Lung (tissue), 12 donors: Measurements from ENCODE around the gene ADCY1. TPM values are rescaled to one million over a fixed set of nuclear protein-coding genes. Genes with fewer than 3 reads are reported as not detected.

Experiments used
- ATAC-seq: fragments of 200-7000 bp; cut with Tn5 transposase; one replicate; pipeline ENCODE4 v1.9.1; 2020; ENCODE audit warnings: moderate number of reproducible peaks; ENCODE audit not compliant: insufficient read depth, low FRiP score
- DNase-seq, 3 donors: peaks; one replicate each; pipeline ENCODE4 v3.0.0-alpha.2; 2013 to 2017
- H3K27ac ChIP-seq, 2 donors: one replicate each; pipeline ENCODE4 v1.5.1; 2013; ENCODE audit warnings: mild to moderate bottlenecking in 2 of 2, moderate library complexity in 2 of 2, control low read depth in 1 of 2, inconsistent platforms in 1 of 2, low read depth in 1 of 2, low read length in 1 of 2
- H3K27me3 ChIP-seq, 3 donors: one replicate each; pipeline ENCODE4 v1.5.1; 2013; ENCODE audit warnings: low read length in 2 of 3; ENCODE audit not compliant: control insufficient read depth in 3 of 3, insufficient read depth in 3 of 3
- H3K36me3 ChIP-seq, 4 donors: one replicate each; pipeline ENCODE4 v1.5.1; 2013; ENCODE audit warnings: low read length in 4 of 4, mild to moderate bottlenecking in 1 of 4, moderate library complexity in 1 of 4; ENCODE audit not compliant: control insufficient read depth in 4 of 4, insufficient read depth in 4 of 4
- H3K4me1 ChIP-seq, 5 donors: one replicate each; pipeline ENCODE4 v1.5.1; 2013; ENCODE audit warnings: low read length in 5 of 5, mild to moderate bottlenecking in 2 of 5, moderate library complexity in 1 of 5; ENCODE audit not compliant: control insufficient read depth in 5 of 5, insufficient read depth in 5 of 5
- H3K4me3 ChIP-seq: one replicate; pipeline ENCODE4 v1.5.1; 2013; ENCODE audit warnings: mild to moderate bottlenecking, control low read depth, moderate library complexity
- H3K9ac ChIP-seq, 2 donors: one replicate each; pipeline ENCODE4 v1.5.1; 2013; ENCODE audit warnings: low read length in 2 of 2, control low read depth in 1 of 2; ENCODE audit not compliant: insufficient read depth in 1 of 2
- H3K9me3 ChIP-seq, 4 donors: one replicate each; pipeline ENCODE4 v1.5.1; 2013; ENCODE audit warnings: low read length in 3 of 4, mild to moderate bottlenecking in 1 of 4, moderate library complexity in 1 of 4; ENCODE audit not compliant: control insufficient read depth in 4 of 4, insufficient read depth in 3 of 4
- WGBS, 2 donors: extraction: QIAGEN DNeasy Blood & Tissue Kit; methylation state at CpG; one replicate each; pipeline ENCODE4 v1.1.7; 2013; 5-methylcytosine and 5-hydroxymethylcytosine counted together
- polyA plus RNA-seq, 2 donors: library from polyadenylated mRNA; stranded (reverse); fragments of 200-250 nt; gene quantifications; one replicate each; pipeline ENCODE4 v1.2.1, GENCODE V29; 2013
- total RNA-seq, 2 donors: library from RNA; depleted of rRNA in 1 of 2; stranded (reverse); fragments of >200 nt in 1 of 2; gene quantifications; one replicate each; pipeline ENCODE4 v1.2.1, GENCODE V29; 2014 to 2021
- TF ChIP-seq, protein P1 (sequence below): IDR thresholded peaks from 2 replicates; pipeline ENCODE4 v1.5.1; 2012; ENCODE audit warnings: mild to moderate bottlenecking; ENCODE audit errors: control extremely low read depth, extremely low read depth
- donor health status: control.
- donor health status: control.
- donor health status: Bipolar disorder and iron deficiency.
- donor health status: healthy.
- donor health status: DM: yes; HTN: yes; CAD: no.

ADCY1 gene
- total and polyA plus RNA-seq, 4 donors: 0.14 to 1.8 (median 0.28) TPM

DNA sequence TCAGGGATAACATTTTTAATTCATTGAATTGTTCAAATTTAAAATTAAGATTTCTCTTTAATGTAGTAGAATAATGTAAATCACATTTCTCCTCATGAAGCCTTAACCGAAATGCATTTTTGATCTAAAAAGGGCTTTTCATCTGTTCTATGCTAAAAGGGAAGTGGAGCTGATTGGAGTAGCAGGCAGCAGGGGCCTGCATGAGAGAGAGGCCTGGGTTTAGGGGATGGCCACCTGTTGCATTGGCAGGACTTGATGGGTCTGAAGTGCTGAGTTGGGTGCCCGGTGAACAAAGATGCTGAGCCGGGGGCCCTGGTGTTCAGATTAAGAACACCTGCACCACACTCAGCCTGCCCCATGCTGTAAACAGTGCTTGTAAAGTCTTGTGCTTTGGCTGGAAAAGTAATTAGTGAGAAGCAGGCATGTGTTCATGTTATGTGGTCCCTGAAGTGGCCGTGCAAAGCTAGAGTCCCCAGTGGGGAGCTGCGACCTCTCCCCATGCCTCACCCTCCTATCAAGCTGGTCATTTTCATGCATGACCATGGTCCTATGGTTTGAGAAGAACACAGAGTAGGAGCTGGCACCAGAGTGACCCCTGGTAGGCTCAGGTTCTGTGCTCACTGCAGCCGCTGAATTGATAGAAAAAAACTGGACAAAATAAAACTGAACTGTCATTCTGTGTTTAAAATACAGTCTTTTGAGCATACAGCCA, 124.3 kb downstream of the ADCY1 start:
- DNase-seq (peak in 1 of 3 donors; percentile 7), ATAC-seq (no peak)
- TF ChIP-seq, protein P1, sequence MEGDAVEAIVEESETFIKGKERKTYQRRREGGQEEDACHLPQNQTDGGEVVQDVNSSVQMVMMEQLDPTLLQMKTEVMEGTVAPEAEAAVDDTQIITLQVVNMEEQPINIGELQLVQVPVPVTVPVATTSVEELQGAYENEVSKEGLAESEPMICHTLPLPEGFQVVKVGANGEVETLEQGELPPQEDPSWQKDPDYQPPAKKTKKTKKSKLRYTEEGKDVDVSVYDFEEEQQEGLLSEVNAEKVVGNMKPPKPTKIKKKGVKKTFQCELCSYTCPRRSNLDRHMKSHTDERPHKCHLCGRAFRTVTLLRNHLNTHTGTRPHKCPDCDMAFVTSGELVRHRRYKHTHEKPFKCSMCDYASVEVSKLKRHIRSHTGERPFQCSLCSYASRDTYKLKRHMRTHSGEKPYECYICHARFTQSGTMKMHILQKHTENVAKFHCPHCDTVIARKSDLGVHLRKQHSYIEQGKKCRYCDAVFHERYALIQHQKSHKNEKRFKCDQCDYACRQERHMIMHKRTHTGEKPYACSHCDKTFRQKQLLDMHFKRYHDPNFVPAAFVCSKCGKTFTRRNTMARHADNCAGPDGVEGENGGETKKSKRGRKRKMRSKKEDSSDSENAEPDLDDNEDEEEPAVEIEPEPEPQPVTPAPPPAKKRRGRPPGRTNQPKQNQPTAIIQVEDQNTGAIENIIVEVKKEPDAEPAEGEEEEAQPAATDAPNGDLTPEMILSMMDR: no peak
- Histone ChIP-seq H3K9ac (no peak overlapping the region), H3K27me3 (no peaks in the 10 kb centered on the region), H3K27ac (no peak overlapping the region), H3K4me3 (no peak overlapping the region), H3K36me3 (no peaks in the 10 kb centered on the region), H3K9me3 (no peaks in the 10 kb centered on the region), H3K4me1 (peaks cover 0 to 11% (median 0%) of the 10 kb centered on the region in 5 donors)
- 92 to 94% methylated on average over 6 of the region's 6 CpGs for WGBS, 2 donors

DNA sequence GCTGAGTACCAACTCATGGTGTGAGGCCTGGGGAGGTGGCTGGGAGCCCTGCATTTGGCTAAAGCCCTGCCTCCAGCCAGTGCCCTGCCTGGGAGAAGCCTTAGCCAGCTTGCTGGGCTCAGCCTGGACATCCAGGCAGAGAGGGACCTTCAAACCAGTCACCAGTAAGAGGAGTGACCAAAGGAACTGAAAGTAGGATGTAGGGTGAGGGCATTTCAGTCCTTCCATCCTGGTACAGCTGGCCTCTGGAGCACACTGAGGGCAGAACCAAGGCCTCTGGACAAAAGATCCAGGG, 124.8 kb downstream of the ADCY1 start:
- H3K4me1 ChIP-seq: peaks cover 0 to 11% (median 0%) of the 10 kb centered on the region in 5 donors
- no peak overlapping the region for H3K9ac ChIP-seq
- no peaks in the 10 kb centered on the region for H3K36me3 ChIP-seq
- H3K4me3 ChIP-seq: no peak overlapping the region
- no peaks in the 10 kb centered on the region for H3K27me3 ChIP-seq
- DNase-seq (peak in 1 of 3 donors; percentile 4), ATAC-seq (no peak)
- H3K27ac ChIP-seq: no peak overlapping the region
- TF ChIP-seq, protein P1: no peak
- no peaks in the 10 kb centered on the region for H3K9me3 ChIP-seq

DNA sequence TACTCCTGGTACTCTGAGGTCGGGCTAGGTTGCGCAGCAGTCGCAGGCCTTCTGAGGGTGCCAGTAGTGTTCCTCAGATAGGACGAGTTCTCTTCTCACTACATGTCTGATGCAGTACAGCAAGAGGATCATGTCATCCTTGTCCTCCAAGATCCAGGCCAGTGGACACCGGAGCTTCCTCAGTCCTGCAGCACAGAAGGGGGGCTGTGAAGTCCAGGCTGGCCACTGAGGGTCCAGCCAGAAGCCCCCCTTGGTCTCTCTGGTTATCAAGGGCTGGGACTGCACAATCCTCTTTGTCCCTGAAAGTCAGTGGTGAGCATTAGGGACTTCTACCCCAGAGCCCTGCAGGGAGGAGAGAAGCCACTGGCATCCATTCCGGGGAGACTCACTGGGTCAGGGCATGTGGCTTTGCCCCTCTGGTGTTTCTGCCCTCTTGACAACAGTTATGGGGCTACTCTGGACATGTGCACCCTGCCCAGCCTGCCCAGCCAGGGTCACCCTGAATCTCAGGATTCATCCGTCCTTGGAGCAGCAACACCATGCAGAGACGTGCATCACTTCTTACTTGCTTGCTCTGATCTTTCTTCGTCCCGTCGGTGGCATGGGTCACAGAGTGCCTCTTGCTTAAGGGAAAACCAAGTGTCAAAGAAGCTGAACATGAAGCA, 125.7 kb downstream of the ADCY1 start:
- 85% methylated on average over 11 of the region's 11 CpGs for WGBS, 2 donors
- TF ChIP-seq, protein P1: no peak
- H3K4me1 ChIP-seq: peaks cover 0 to 11% (median 0%) of the 10 kb centered on the region in 5 donors
- H3K9me3 ChIP-seq: no peaks in the 10 kb centered on the region
- H3K9ac ChIP-seq: no peak overlapping the region
- H3K27ac ChIP-seq: peak overlapping the region in 1 of 2 donors; percentile 5
- H3K27me3 ChIP-seq: no peaks in the 10 kb centered on the region
- DNase-seq (peak in 2 of 3 donors; percentile 11 to 12), ATAC-seq (no peak)
- H3K4me3 ChIP-seq: no peak overlapping the region
- H3K36me3 ChIP-seq: no peaks in the 10 kb centered on the region
